Measurements from ENCODE around the gene ANKRD35. TPM values are rescaled to one million over a fixed set of nuclear protein-coding genes. Genes with fewer than 3 reads are reported as not detected.

The ANKRD35 gene
- total RNA-seq, 3 donors from 2014 or later (not counting 1 experiment from before 2014, with no cell fraction given) = 0.14 to 0.23 (median 0.23) TPM

DNA sequence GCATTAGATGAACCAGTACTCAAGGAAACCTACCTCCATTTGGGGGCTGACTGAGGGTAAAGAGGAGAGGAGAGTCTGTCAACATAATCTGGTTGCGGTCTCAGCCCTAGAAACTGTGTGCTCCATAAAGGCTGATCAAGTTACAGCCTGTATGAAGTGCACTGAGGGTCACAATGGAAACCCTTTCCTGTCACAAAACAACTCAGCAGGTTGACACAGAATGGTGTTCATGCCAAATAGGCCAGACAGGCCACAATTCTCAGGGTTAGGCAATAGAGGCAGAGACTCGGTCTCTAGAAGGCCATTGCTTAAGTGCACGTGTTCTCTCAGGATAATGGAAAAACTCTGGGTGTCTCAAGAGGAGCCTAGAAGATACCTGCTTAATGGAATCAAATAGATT is 4.1 kb upstream of the ANKRD35 start:
- Histone ChIP-seq H3K4me3 (ENCODE audit: low read length) (no peak overlapping the region), H3K27me3 (ENCODE audit: control insufficient read depth, insufficient read depth, low read length) (peaks cover 7% of the 10 kb centered on the region), H3K9me3 (ENCODE audit: control insufficient read depth, insufficient read depth, low read length) (no peaks in the 10 kb centered on the region), H3K4me1 (ENCODE audit: control insufficient read depth, insufficient read depth, low read length) (peaks cover 16% of the 10 kb centered on the region), H3K27ac (ENCODE audit: low read length) (no peak overlapping the region), H3K36me3 (ENCODE audit: control insufficient read depth, insufficient read depth, low read length) (no peaks in the 10 kb centered on the region)
- Mint-ChIP-seq H3K27ac (no peak overlapping the region), H3K4me1 (peaks cover 4 to 10% of the 10 kb centered on the region in 2 donors), H3K36me3 (no peaks in the 10 kb centered on the region), H3K27me3 (ENCODE audit: low read depth in 2 of 2) (peaks cover 3 to 6% of the 10 kb centered on the region in 2 donors), H3K9me3 (no peaks in the 10 kb centered on the region), H3K4me3 (no peak overlapping the region)
- DNase-seq (no peak), ATAC-seq (no peak)
- WGBS (ENCODE audit: insufficient coverage) = 91% methylated on average over 3 of the region's 3 CpGs
- intact Hi-C loops (cut with micrococcal nuclease) = no loop called here
- TF ChIP-seq, protein P1, sequence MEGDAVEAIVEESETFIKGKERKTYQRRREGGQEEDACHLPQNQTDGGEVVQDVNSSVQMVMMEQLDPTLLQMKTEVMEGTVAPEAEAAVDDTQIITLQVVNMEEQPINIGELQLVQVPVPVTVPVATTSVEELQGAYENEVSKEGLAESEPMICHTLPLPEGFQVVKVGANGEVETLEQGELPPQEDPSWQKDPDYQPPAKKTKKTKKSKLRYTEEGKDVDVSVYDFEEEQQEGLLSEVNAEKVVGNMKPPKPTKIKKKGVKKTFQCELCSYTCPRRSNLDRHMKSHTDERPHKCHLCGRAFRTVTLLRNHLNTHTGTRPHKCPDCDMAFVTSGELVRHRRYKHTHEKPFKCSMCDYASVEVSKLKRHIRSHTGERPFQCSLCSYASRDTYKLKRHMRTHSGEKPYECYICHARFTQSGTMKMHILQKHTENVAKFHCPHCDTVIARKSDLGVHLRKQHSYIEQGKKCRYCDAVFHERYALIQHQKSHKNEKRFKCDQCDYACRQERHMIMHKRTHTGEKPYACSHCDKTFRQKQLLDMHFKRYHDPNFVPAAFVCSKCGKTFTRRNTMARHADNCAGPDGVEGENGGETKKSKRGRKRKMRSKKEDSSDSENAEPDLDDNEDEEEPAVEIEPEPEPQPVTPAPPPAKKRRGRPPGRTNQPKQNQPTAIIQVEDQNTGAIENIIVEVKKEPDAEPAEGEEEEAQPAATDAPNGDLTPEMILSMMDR (IDR thresholded peaks at IDR 0.05) = no peak

DNA sequence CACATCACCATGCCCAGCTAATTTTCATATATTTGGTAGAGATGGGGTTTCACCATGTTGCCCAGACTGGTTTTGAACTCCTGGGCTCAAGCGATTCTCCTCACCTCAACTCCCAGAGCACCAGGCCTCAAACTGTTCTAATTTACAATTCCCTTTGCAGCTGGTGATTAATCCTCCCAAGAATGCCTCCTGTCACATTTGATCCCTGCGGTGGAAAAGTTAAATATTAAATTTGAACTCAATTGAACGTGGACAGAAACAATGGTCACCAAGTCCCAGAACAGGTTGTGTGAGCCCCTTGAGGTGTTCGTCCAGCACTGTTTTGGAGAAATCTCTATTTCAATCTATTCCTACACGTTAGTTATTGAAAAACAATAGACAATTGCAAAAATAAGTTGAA is 2.0 kb upstream of the ANKRD35 start:
- peaks cover 16% of the 10 kb centered on the region for H3K4me1 ChIP-seq (ENCODE audit: control insufficient read depth, insufficient read depth, low read length)
- Mint-ChIP-seq H3K27ac (no peak overlapping the region), H3K4me3 (peak overlapping the region; percentile 41), H3K36me3 (no peaks in the 10 kb centered on the region), H3K9me3 (no peaks in the 10 kb centered on the region), H3K27me3 (ENCODE audit: low read depth in 2 of 2) (peaks cover 10 to 15% of the 10 kb centered on the region in 2 donors), H3K4me1 (peaks cover 4 to 12% of the 10 kb centered on the region in 2 donors)
- H3K4me3 ChIP-seq (ENCODE audit: low read length) = no peak overlapping the region
- H3K27me3 ChIP-seq (ENCODE audit: control insufficient read depth, insufficient read depth, low read length) = peaks cover 11% of the 10 kb centered on the region
- intact Hi-C loops (cut with micrococcal nuclease) = no loop called here
- TF ChIP-seq, protein P1 (IDR thresholded peaks at IDR 0.05) = no peak
- ATAC-seq (no peak), DNase-seq (no peak)
- no peak overlapping the region for H3K27ac ChIP-seq (ENCODE audit: low read length)
- no peaks in the 10 kb centered on the region for H3K36me3 ChIP-seq (ENCODE audit: control insufficient read depth, insufficient read depth, low read length)
- WGBS (ENCODE audit: insufficient coverage) = 91% methylated on average over 5 of the region's 5 CpGs
- H3K9me3 ChIP-seq (ENCODE audit: control insufficient read depth, insufficient read depth, low read length) = no peaks in the 10 kb centered on the region

DNA sequence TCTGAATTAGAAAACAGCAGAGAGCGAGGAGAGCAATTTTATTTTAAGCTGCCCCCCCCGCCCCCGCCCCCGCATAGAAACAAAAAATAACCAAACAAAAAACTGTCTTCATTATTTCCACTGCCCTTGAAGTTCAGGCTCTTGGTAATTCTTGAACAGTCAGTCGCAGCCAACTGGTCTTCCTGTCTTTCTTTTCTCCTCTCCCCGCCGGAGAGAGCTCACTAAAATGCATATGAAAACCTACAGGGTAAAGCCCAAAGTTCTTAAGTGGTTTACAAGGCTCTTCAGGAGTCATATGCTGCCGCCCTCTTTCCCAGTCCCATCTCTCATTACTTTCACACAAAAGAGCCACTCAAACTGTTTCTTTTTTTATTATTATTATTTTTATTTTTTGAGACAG is 1.1 kb upstream of the ANKRD35 start:
- Mint-ChIP-seq H3K27ac (no peak overlapping the region), H3K4me3 (peak overlapping the region; percentile 71), H3K27me3 (ENCODE audit: low read depth in 2 of 2) (peaks cover 10 to 15% of the 10 kb centered on the region in 2 donors), H3K4me1 (peaks cover 4 to 12% of the 10 kb centered on the region in 2 donors), H3K36me3 (no peaks in the 10 kb centered on the region), H3K9me3 (no peaks in the 10 kb centered on the region)
- ATAC-seq (no peak), DNase-seq (no peak)
- intact Hi-C loops (cut with micrococcal nuclease) = no loop called here
- 81% methylated on average over 8 of the region's 8 CpGs for WGBS (ENCODE audit: insufficient coverage)
- peaks cover 16% of the 10 kb centered on the region for H3K4me1 ChIP-seq (ENCODE audit: control insufficient read depth, insufficient read depth, low read length)
- no peaks in the 10 kb centered on the region for H3K9me3 ChIP-seq (ENCODE audit: control insufficient read depth, insufficient read depth, low read length)
- no peaks in the 10 kb centered on the region for H3K36me3 ChIP-seq (ENCODE audit: control insufficient read depth, insufficient read depth, low read length)
- H3K27me3 ChIP-seq (ENCODE audit: control insufficient read depth, insufficient read depth, low read length) = peaks cover 11% of the 10 kb centered on the region
- H3K4me3 ChIP-seq (ENCODE audit: low read length) = no peak overlapping the region
- H3K27ac ChIP-seq (ENCODE audit: low read length) = no peak overlapping the region
- TF ChIP-seq, protein P1 (IDR thresholded peaks at IDR 0.05) = no peak

DNA sequence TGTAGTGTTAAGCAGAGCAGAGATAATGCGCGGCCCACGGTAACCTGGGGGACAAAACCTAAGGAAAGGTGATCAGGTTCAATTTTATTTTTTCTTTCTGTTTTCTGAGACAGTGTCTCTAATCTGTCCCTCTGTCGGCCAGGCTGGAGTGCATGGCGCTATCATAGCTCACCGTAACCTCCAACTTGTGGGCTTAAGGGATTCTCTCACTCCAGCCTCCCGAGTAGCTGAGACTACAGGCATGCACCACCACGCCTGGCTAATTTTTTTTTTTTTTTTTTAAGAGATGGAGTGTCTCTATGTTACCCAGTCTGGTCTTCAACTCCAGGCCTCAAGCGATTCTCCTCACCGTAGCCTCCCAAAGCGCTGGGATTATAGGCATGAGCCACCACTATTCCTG is 724 bp upstream of the ANKRD35 start:
- no peak for ATAC-seq
- no peak for DNase-seq
- no peaks in the 10 kb centered on the region for H3K36me3 Mint-ChIP-seq
- Histone ChIP-seq H3K27me3 (ENCODE audit: control insufficient read depth, insufficient read depth, low read length) (peaks cover 11% of the 10 kb centered on the region), H3K36me3 (ENCODE audit: control insufficient read depth, insufficient read depth, low read length) (no peaks in the 10 kb centered on the region), H3K4me1 (ENCODE audit: control insufficient read depth, insufficient read depth, low read length) (peaks cover 16% of the 10 kb centered on the region), H3K9me3 (ENCODE audit: control insufficient read depth, insufficient read depth, low read length) (no peaks in the 10 kb centered on the region), H3K4me3 (ENCODE audit: low read length) (no peak overlapping the region), H3K27ac (ENCODE audit: low read length) (no peak overlapping the region)
- no peak overlapping the region for H3K27ac Mint-ChIP-seq
- H3K4me1 Mint-ChIP-seq = peaks cover 4 to 12% of the 10 kb centered on the region in 2 donors
- no peaks in the 10 kb centered on the region for H3K9me3 Mint-ChIP-seq
- TF ChIP-seq, protein P1 (IDR thresholded peaks at IDR 0.05) = no peak
- H3K27me3 Mint-ChIP-seq (ENCODE audit: low read depth in 2 of 2) = peaks cover 10 to 16% of the 10 kb centered on the region in 2 donors
- intact Hi-C loops (cut with micrococcal nuclease) = no loop called here
- H3K4me3 Mint-ChIP-seq = peak overlapping the region; percentile 52
- whole genome bisulfite sequencing (ENCODE audit: insufficient coverage) = 59% methylated on average over 10 of the region's 11 CpGs

Measured in natural killer cell (primary cell).